K562 (cell line): ENCODE results near the gene NAT10.
"Not testable (repeated sequence)": the region's sequence is repeated elsewhere in the genome, so short reads cannot be mapped to it uniquely, and the experiment has no call there.

Experiments
- ARHGAP35 ChIP-seq: fragments of 450-650 bp; IDR thresholded peaks from 2 replicates; pipeline ENCODE4 v1.6.1; 2018; ENCODE audit not compliant: partially characterized antibody
- ATF7 ChIP-seq: fragments of 450-650 bp; IDR thresholded peaks from 2 replicates; pipeline ENCODE4 v1.7.1; 2014; ENCODE audit warnings: mild to moderate bottlenecking, moderate library complexity
- CAMTA2 ChIP-seq: fragments of 250-450 bp; sonication (Bioruptor Pico); conservative IDR thresholded peaks from 2 replicates; pipeline ENCODE4 v1.5.1; 2022
- GTF2A2 ChIP-seq: IDR thresholded peaks from 2 replicates; pipeline ENCODE4 v1.6.1; 2016; ENCODE audit warnings: mild to moderate bottlenecking, missing genetic modification characterization, missing compliant biosample characterization
- POLR2A ChIP-seq: fragments of 450-650 bp; conservative IDR thresholded peaks from 2 replicates; pipeline ENCODE4 v1.6.1; 2016
- RAD21 ChIP-seq, 2 experiments: fragments of 250-450 bp in 1 of 2; fragments of 450-650 bp in 1 of 2; sonication (Bioruptor Pico) in 1 of 2; formaldehyde crosslinking in 1 of 2; IDR thresholded peaks in 1 of 2; conservative IDR thresholded peaks in 1 of 2; 2 replicates each; pipeline versions ENCODE4 v1.4.0 to v1.8.0; 2020 to 2022; ENCODE audit warnings: mild to moderate bottlenecking in 2 of 2, moderate library complexity in 1 of 2
- SETDB1 ChIP-seq: IDR thresholded peaks from one replicate; pipeline ENCODE4 v1.6.1; 2012; ENCODE audit warnings: low read length, control low read depth, inconsistent platforms
- SP1 ChIP-seq: sonication (generic); formaldehyde crosslinking; IDR thresholded peaks from 2 replicates; pipeline ENCODE4 v1.8.1; 2022; ENCODE audit warnings: mild to moderate bottlenecking, missing genetic modification reagents
- SP2 ChIP-seq: IDR thresholded peaks from 2 replicates; pipeline ENCODE4 v1.6.1; 2011; ENCODE audit warnings: mild to moderate bottlenecking, low read depth, low read length, moderate library complexity; ENCODE audit not compliant: poor library complexity, severe bottlenecking; ENCODE audit errors: extremely low read depth
- SREBF1 ChIP-seq: fragments of 150-350 bp; IDR thresholded peaks from 2 replicates; pipeline ENCODE4 v1.6.1; 2014; ENCODE audit warnings: antibody characterized with exemption, low read depth, low read length, borderline replicate concordance
- ZNF121 ChIP-seq: sonication (generic); formaldehyde crosslinking; conservative IDR thresholded peaks from 2 replicates; pipeline ENCODE4 v1.8.0; 2022; ENCODE audit warnings: missing genetic modification reagents
- TF ChIP-seq, protein P1 (sequence below): fragments of 450-650 bp; IDR thresholded peaks from 2 replicates; pipeline ENCODE4 v1.6.1; 2016
- TF ChIP-seq, protein P2 (sequence below): fragments of 450-650 bp; IDR thresholded peaks from 2 replicates; pipeline ENCODE4 v1.6.1; 2016; ENCODE audit warnings: low read depth, mild to moderate bottlenecking, moderate library complexity

DNA sequence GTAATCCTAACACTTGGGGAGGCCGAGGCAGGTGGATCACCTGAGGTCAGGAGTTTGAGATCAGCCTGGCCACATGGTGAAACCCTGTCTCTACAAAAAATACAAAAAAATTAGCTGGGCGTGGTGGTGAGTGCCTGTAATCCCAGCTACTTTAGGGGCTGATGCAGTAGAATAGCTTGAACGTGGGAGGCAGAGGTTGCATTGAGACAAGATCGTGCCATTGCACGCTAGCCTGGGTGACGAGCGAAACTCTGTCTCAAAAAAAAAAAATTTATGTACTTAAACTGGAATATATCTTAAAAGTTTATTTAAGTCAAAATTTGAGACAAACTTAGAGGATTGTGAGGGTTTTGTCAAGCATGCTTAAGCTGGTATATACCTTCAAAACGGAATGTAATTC lies 34.1 kb upstream of the NAT10 start:
- not testable (repeated sequence) for TF ChIP-seq CAMTA2 (CRISPR knock-in tag); POLR2A; GTF2A2 (tag); SETDB1; ATF7; SREBF1; RAD21 (CRISPR knock-in tag; conservative IDR thresholded peaks at IDR 0.05 in 1 of 2, IDR thresholded peaks at IDR 0.05 in 1 of 2); SP2; ZNF121 (CRISPR knock-in tag); SP1 (CRISPR knock-in tag); ARHGAP35
- TF ChIP-seq, protein P1, sequence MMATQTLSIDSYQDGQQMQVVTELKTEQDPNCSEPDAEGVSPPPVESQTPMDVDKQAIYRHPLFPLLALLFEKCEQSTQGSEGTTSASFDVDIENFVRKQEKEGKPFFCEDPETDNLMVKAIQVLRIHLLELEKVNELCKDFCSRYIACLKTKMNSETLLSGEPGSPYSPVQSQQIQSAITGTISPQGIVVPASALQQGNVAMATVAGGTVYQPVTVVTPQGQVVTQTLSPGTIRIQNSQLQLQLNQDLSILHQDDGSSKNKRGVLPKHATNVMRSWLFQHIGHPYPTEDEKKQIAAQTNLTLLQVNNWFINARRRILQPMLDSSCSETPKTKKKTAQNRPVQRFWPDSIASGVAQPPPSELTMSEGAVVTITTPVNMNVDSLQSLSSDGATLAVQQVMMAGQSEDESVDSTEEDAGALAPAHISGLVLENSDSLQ, result not testable (repeated sequence)
- TF ChIP-seq, protein P2, sequence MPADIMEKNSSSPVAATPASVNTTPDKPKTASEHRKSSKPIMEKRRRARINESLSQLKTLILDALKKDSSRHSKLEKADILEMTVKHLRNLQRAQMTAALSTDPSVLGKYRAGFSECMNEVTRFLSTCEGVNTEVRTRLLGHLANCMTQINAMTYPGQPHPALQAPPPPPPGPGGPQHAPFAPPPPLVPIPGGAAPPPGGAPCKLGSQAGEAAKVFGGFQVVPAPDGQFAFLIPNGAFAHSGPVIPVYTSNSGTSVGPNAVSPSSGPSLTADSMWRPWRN, result not testable (repeated sequence)
